ENCODE measurements around the gene CTDSPL. TPM values are rescaled to one million over a fixed set of nuclear protein-coding genes. Genes with fewer than 3 reads are reported as not detected.

CTDSPL gene
- total and polyA plus RNA-seq, 10 of the 15 experiments (the other 5 are each of a cell fraction or from before 2014, with no cell fraction given): 0.05 to 0.51 (median 0.18) TPM; not detected in 6

DNA sequence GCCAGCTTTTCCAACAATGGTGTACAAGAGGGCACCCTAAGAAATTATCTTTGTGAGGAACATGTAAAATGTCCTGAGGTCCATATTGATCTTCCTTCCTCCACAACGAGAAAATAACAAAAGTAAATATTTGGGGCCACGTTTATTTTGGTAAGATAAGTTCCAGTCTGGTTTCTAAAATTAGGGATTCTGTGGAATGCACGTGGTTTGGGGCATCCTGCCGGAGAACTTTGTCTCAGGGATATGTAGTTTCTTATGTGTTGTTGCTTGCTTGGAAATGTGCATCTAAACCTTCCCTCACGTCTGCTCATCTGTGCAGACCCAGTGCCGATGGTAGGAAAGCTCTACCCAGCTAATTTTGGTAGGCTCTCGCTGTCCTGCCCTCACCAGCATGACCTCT, 62.8 kb downstream of the CTDSPL start (continued):
- TF ChIP-seq ZNF384 (IDR thresholded peaks at IDR 0.05; ENCODE audit: borderline replicate concordance, low read depth, low read length): no peak
- TF ChIP-seq SRF (IDR thresholded peaks at IDR 0.05; ENCODE audit: low read depth in 2 of 2, low read length in 2 of 2): no peak
- TF ChIP-seq USF2 (IDR thresholded peaks at IDR 0.05; ENCODE audit: borderline replicate concordance, low read depth, low read length): no peak

GRCh38 chr3:37925157-37925556, 63.5 kb downstream of the CTDSPL start:
- no peaks in the 10 kb centered on the region for H3K4me1 ChIP-seq (ENCODE audit: control insufficient read depth, insufficient read depth, low read length)
- FAIRE-seq (no peak), DNase-seq (ENCODE audit: low read depth, low spot score) (no peak), ATAC-seq (no peak)
- ChIA-PET RAD21 (ENCODE audit: unreplicated experiment) (no interaction called here), CTCF (interaction anchor here (1.8 kb wide), 1 partner anchor 42 kb away, joined by 5 read pairs; no protein-coding TSS in a partner anchor), POLR2A (no interaction called here), SMC1A (ENCODE audit: uncharacterized antibody, unreplicated experiment) (no interaction called here)
- no peak overlapping the region for H3K27ac ChIP-seq (ENCODE audit: control insufficient read depth, insufficient read depth)
- H3K4me2 ChIP-seq (ENCODE audit: control insufficient read depth, insufficient read depth): no peak overlapping the region
- no peaks in the 10 kb centered on the region for H3K79me2 ChIP-seq (ENCODE audit: control insufficient read depth, insufficient read depth, low read length)
- no peaks in the 10 kb centered on the region; a peak in 1 of 4 replicates for H3K27me3 ChIP-seq (replicated peaks in 1 of 2; ENCODE audit: control insufficient read depth in 2 of 2, insufficient read depth in 2 of 2, low read length in 1 of 2)
- no peak overlapping the region for H3K9ac ChIP-seq (ENCODE audit: control insufficient read depth, insufficient read depth, low read length)
- TF ChIP-seq STAT3 (IDR thresholded peaks at IDR 0.05; ENCODE audit: low read depth, low read length) (no peak), RAD51 (IDR thresholded peaks at IDR 0.05) (no peak)
- TF ChIP-seq, protein P1, sequence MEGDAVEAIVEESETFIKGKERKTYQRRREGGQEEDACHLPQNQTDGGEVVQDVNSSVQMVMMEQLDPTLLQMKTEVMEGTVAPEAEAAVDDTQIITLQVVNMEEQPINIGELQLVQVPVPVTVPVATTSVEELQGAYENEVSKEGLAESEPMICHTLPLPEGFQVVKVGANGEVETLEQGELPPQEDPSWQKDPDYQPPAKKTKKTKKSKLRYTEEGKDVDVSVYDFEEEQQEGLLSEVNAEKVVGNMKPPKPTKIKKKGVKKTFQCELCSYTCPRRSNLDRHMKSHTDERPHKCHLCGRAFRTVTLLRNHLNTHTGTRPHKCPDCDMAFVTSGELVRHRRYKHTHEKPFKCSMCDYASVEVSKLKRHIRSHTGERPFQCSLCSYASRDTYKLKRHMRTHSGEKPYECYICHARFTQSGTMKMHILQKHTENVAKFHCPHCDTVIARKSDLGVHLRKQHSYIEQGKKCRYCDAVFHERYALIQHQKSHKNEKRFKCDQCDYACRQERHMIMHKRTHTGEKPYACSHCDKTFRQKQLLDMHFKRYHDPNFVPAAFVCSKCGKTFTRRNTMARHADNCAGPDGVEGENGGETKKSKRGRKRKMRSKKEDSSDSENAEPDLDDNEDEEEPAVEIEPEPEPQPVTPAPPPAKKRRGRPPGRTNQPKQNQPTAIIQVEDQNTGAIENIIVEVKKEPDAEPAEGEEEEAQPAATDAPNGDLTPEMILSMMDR (IDR thresholded peaks at IDR 0.05 in 2 of 3, conservative IDR thresholded peaks at IDR 0.05 in 1 of 3; ENCODE audit: control insufficient read depth in 2 of 3, extremely low read depth in 1 of 3, insufficient read depth in 1 of 3, low read depth in 3 of 3, low read length in 3 of 3): no peak
- in situ Hi-C loops (cut with MboI) (no loop called here), intact Hi-C loops (cut with micrococcal nuclease; ENCODE audit: unreplicated experiment) (no loop called here)
- no peak overlapping the region for H2AFZ ChIP-seq (ENCODE audit: control insufficient read depth, low read depth, low read length)
- 22% methylated on average over 2 of the region's 2 CpGs for WGBS (ENCODE audit: insufficient coverage, insufficient replicate concordance, low lambda C conversion rate, missing lambda C conversion rate)
- no peaks in the 10 kb centered on the region; the same call in 2 of the 3 replicates for H3K9me3 ChIP-seq (replicated peaks; ENCODE audit: control insufficient read depth, insufficient read depth, low read length)
- H4K20me1 ChIP-seq (ENCODE audit: control insufficient read depth, insufficient read depth): no peaks in the 10 kb centered on the region
- BruUV-seq (replicated peaks): no TSS peak
- no peaks in the 10 kb centered on the region for H3K36me3 ChIP-seq (ENCODE audit: control insufficient read depth in 2 of 2, insufficient read depth in 2 of 2, low read length in 1 of 2)
- no peak overlapping the region for H3K4me3 ChIP-seq

All from GM12878 (cell line).